M059J (cell line): ENCODE measurements around the gene PVRIG. TPM values are rescaled to one million over a fixed set of nuclear protein-coding genes. Genes with fewer than 3 reads are reported as not detected.
"Not testable (repeated sequence)": the region's sequence is repeated elsewhere in the genome, so short reads cannot be mapped to it uniquely, and the experiment has no call there.

Experiments
- DNase-seq: peaks from one replicate; pipeline ENCODE4 v3.0.0-alpha.2; 2012; ENCODE audit warnings: low read depth
- total RNA-seq: library from RNA; depleted of rRNA; stranded (reverse); fragments of >200 nt; shearing (Covaris generic); gene quantifications from 2 replicates; pipeline ENCODE4 v1.2.3, GENCODE V29; 2014

The PVRIG gene
- total RNA-seq, 1 experiment from 2014 or later, result not detected

DNA sequence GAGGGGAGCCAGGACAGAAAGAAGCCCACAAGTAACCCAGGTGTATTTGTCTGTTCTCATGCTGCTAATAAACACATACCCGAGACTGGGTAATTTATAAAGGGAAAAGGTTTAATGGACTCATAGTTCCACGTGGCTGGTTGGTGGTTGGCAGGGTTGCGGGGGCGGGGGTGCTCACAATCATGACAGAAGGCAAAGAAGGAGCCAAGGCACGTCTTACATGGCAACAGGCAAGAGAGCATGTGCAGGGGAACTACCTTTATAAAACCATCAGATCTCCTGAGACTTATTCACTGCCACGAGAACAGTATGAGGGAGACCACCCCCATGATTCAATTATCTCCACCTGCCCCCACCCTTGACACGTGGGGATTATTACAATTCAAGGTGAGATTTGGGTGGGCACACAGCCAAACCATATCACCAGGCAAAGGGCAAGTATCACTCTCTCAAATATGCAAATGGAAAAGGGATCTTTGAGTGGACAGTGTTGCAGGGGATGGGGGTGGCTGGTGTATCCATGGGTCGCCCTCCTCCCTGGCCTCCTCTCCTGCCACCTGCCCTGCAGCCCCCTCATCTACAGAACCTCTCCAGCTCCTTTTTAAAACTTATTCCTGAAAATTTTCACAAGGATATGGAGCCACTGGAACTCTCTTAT is 15.0 kb downstream of the PVRIG start:
- not testable (repeated sequence) for DNase-seq

- DNase-seq, result not testable (repeated sequence)
Observed at GRCh38 chr7:100239975-100240374, 20.2 kb downstream of the PVRIG start.

GRCh38 chr7:100243385-100243784 is 23.6 kb downstream of the PVRIG start:
- DNase-seq, result not testable (repeated sequence)

- DNase-seq, result not testable (repeated sequence)
Observed at GRCh38 chr7:100244988-100245605, 25.3 kb downstream of the PVRIG start.

DNA sequence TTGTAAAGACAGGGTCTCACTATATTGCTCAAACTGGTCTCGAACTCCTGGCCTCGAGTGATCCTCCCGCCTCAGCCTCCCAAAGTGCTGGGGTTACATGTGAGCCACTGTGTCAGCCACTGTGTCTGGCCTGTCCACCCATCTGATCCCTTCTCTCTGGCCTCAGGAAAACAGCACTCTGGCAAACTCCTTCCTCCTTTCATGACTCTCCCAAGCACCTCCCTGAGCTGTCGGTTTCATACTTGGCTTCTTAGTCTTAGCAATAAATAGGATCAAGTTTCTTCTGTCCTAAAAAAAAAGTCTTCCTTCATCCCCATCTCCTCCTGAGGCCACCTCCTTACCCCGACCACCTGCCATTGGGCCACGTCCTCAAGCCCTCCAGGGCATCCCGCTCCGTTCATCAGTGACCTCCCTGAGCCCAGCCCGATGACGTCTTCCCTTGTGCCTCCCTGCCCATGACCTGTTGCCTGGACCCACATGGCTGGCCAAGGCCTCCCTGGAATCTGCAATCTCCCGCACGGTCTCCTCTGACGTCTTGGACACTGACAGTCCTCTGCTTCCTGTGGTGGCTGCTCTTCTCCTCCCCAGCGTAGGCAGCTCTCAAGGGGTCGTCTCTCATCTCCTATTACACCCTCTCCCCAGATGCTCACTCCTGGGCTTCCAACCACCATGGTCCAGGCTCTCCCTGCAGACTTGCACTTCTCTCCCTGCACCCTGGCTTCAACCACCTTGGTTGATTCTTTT is 26.5 kb downstream of the PVRIG start:
- peak; percentile 22 for DNase-seq

- DNase-seq, result not testable (repeated sequence)
Observed at GRCh38 chr7:100246865-100247137, 27.1 kb downstream of the PVRIG start.

DNA sequence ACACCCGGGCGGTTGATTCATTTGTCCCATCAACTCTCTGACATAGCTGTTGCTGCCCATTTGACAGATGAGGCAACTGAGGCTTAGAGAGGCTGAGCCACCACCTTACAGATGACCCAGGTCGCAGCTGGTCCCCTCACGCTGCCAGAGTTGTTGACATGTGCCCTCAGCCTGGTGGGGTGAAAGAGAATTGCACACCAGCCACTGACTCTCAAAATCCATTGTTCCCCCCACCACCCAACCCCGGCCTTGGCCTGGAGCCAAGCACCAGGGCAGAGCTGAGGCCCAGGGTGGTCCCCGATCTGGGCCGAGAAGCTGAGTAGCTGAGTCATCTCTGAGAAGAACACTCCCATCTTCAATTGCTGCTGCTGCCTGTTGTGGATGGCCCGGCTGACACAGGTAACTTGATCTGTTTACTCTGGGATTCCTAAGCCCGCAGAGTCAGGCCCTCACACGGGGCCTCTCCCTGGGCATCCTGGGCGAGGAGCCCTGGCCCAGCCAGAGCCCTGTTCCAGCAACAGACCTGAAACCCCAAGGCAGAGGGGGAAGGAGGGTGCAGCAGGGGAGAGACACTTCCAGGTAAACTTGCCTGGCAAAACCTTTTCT is 27.5 kb downstream of the PVRIG start:
- DNase-seq, result peak; percentile 92

DNA sequence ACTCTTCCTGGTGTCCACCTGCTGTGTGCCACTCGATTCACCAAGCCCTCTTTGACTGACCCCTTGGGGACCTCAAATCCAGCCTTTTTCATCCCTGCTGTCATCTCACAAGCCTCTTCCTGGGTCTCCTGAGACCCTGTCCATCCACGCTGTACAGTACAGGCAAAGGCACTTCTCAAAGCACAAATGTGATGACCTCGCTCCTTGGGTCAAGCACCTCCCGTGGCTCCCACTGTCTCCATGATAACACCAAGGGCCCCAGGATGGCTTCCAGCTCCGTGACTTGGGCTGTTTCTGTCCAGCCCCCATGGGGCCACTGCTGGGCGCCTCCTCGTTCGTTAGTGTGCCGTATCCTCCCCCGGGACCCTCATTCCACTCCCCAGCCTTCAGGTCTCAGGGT is 28.7 kb downstream of the PVRIG start:
- DNase-seq, result no peak

- DNase-seq, result no peak
Observed at GRCh38 chr7:100257017-100257416, 37.3 kb downstream of the PVRIG start.

GRCh38 chr7:100259984-100260383 is 40.2 kb downstream of the PVRIG start:
- DNase-seq, result not testable (repeated sequence)

GRCh38 chr7:100262896-100263295 is 43.1 kb downstream of the PVRIG start:
- DNase-seq, result not testable (repeated sequence)

GRCh38 chr7:100264223-100264622 is 44.5 kb downstream of the PVRIG start:
- not testable (repeated sequence) for DNase-seq

DNA sequence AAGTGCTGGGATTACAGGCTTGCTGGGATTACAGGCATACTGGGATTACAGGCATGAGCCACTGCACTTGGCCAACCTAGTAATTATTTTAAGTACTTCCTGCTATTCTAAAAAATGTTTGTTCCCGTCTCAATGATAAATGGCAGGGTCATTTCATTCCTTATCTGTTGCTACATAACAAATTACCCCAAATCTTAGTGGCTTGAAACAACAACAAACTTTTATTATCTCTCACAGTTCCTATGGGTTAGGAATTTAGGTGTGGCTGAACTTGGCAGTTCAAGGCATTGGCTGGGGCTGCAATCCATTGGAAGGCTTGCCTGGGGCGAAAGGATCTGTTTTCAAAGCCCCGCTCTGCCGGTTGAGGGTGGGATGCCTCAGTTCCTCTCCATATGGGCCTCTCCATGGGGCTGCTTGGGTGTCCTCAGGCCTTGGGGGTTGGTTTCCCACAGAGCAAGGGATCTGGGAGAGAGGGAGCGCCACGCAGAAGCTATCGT is 45.0 kb downstream of the PVRIG start:
- DNase-seq, result not testable (repeated sequence)

DNA sequence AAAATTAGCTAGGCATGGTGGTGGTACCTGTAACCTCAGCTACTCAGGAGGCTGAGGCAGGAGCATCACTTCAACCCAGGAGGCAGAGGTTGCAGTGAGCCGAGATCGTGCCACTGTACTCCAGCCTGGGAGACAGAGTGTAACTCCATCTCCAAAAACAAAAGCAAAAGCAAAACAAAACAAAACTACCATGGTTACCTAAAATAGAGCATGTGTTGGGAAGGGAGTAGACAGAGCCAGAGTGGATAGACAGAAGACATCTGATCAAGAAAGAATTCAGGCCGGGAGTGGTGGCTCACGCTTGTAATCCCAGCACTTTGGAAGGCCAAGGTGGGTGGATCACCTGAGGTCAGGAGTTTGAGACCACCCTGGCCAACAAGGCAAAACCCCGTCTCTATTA is 46.1 kb downstream of the PVRIG start:
- peak; percentile 51 for DNase-seq

DNA sequence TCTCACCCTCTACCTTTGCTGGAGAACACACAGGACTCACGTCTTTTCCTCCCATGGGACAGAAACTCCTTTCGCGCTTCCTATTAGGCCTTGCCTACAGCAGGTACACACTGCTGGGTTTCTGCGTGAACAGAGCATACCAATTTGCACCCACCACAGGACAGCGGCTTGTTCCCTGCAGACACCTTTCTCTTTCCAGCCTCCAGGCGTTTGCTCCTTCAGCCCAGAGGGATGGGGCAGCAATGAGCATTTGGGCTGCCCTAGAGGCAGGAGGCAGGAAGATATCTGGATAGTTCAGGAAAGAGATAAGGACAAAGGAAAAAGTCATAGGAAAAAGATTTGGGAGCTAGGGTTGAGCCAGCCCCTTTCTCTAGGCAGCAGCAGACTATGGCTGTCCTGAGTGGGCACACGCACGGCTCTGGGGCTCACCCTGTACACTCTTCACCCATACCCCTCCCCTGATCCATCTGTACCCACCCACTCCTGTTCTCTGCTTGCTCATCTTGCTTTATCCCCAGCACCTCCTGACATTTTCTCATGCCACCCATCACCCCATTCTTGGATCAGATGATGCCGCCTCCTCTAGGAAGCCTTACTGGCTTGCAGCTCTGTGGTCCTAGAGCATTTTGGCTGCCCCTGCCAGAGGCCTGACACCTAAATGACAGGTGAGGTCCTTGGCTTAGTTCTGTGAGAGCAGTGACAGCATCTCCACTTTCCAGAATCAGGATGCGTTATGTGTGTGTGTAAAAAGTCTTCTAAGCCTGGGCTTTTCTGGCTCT is 47.0 kb downstream of the PVRIG start:
- DNase-seq, result no peak

GRCh38 chr7:100267648-100268047 is 47.9 kb downstream of the PVRIG start:
- no peak for DNase-seq

DNA sequence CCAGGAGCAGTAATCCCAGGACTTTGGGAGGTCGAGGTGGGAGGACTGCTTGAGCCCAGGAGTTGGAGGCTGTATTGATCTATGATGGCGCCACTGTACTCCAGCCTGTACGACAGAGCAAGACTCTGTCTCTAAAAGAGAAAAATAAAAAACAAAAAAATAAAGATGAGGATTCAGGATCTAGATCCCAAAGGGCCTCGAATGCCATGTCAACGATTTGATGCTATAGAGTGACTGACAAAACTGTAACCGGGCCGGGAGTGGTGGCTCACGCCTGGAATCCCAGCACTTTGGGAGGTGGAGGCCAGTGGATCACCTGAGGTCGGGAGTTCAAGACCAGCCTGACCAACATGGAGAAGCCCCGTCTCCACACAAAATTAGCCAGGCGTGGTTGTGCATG is 49.1 kb downstream of the PVRIG start:
- not testable (repeated sequence) for DNase-seq

DNA sequence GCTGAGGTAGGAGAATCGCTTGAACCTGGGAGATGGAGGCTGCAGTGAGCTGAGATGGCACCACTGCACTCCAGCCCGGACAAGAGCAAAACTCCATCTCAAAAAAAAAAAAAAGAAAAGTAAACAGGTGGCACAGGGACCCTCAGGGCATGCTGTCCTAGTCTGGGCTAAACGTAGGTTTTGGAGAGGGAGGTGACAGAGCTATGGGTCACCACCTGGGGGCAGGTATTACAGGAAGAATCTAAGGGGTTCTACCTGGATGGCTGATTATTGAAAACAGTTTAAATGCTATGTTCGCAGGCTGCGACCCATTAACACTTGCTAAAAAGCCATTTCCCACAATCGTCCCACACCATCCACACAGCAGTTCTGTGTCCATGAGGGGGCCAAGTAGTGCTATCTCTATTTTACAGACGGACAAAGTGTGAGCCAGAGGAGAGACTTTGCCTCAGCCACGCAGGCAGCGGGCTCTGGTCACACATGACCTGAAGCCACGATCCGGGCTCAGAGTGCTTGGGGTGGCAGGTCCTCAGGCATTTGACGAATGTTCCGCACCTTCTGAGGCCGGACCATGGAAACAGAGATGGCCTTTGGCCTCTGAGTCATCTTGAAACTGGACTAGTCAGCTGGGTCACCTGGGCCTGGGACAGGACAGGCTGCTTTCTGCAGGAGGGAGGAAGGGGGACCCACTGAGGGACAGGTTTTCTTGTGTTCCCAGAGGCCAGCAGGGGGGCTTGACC is 49.7 kb downstream of the PVRIG start:
- peak; percentile 79 for DNase-seq

DNA sequence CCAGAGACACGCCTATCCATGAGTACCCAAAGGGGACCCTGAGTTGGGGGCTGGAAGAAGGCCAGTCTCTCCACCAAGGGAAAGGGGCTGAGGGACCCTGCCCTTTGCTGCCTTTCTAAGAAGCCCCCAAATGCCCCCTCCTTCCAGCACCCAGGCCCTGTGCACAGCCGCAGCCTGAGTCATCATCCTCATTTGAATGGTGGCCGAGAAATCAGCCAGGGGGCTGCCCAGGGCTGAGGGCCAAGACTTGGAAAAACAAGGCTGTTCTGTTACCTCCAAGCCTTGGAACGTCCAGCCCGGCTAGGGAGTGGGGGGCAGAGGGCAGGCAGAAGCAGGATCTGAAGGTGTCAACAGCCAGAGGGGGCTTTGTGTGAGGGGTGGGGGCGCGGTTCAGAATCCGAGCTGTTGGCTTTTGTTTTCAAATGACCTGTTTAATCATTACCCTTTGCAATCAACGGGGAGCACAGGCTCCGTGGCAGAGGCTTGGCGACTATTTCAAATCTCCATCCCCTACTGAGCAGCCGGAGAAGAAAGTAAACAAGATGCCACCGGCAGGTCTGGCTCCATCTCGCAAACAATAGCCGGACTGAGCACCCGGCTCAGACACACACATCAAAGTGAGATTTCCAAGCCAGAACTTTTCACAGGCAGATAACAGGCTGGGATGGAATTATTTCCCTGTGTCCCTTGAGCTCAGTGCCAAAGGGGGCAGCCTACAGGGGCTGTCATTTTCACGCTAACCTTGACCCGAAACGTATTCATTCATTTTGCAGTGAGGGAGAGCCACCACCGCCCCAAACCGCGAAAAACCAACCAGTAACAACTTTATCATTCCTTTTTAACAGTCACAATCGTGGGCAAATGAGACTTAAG is 50.5 kb downstream of the PVRIG start:
- DNase-seq, result peak; percentile 46
